Adrenal gland (tissue), 12 donors: Measurements from ENCODE around the gene UBE2J2. TPM values are rescaled to one million over a fixed set of nuclear protein-coding genes. Genes with fewer than 3 reads are reported as not detected.

Source experiments
- DNase-seq, 7 donors: peaks; one replicate each; pipeline ENCODE4 v3.0.0-alpha.2; 2019 to 2020
- H3K27ac ChIP-seq, 5 donors: fragments of 200-600 bp; sonication (generic) in 4 of 5; 1 replicate in 3 of 5; 2 replicates in 2 of 5; pipeline versions ENCODE4 v1.5.1 to v1.8.0; 2016 to 2020; ENCODE audit warnings: mild to moderate bottlenecking in 1 of 5
- H3K27me3 ChIP-seq: fragments of 200-600 bp; 2 replicates; pipeline ENCODE4 v1.8.0; 2021
- H3K36me3 ChIP-seq, 2 donors: fragments of 200-600 bp; replicated peaks in 1 of 2; 1 replicate in 1 of 2; 2 replicates in 1 of 2; pipeline versions ENCODE4 v1.5.1 to v1.8.0; 2018 to 2022
- H3K4me1 ChIP-seq, 2 donors: fragments of 200-600 bp; replicated peaks in 1 of 2; 1 replicate in 1 of 2; 2 replicates in 1 of 2; pipeline versions ENCODE4 v1.5.1 to v1.8.0; 2018 to 2021
- H3K4me3 ChIP-seq, 4 donors: fragments of 200-600 bp; sonication (generic) in 3 of 4; one replicate each; pipeline ENCODE4 v1.5.1; 2016 to 2018
- H3K9me3 ChIP-seq, 3 donors: fragments of 200-600 bp; sonication (generic) in 1 of 3; replicated peaks in 1 of 3; 1 replicate in 2 of 3; 2 replicates in 1 of 3; pipeline versions ENCODE4 v1.5.1 to v1.8.0; 2016 to 2021
- POLR2A ChIP-seq, 2 donors: fragments of 450-650 bp; IDR thresholded peaks; one replicate each; pipeline ENCODE4 v1.6.1; 2017; ENCODE audit warnings: antibody characterized with exemption in 2 of 2, mild to moderate bottlenecking in 2 of 2, moderate library complexity in 1 of 2
- WGBS, 4 donors: extraction: QIAGEN DNeasy Blood & Tissue Kit in 2 of 4; methylation state at CpG; one replicate each; pipeline versions ENCODE4 v1.1.5 to v1.1.7; 2013 to 2017; 5-methylcytosine and 5-hydroxymethylcytosine counted together
- intact Hi-C, 2 donors: fragments of 100-400 bp; cut with DNase I; formaldehyde crosslinking; loops; one replicate each; pipeline versions ENCODE4 v1.14.1 to v1.15.0; 2022 to 2023
- polyA plus RNA-seq, 3 donors: library from polyadenylated mRNA; stranded (reverse); fragments of 200-250 nt in 2 of 3; fragments of 350-450 nt in 1 of 3; fragmentation: Illumina TruSeq in 1 of 3; extraction: RNeasy Lipid Tissue Mini Kit (QIAGEN cat#74804) in 1 of 3; gene quantifications; one replicate each; pipeline ENCODE4 v1.2.3, GENCODE V29; 2013 to 2014
- total RNA-seq, 9 donors: library from RNA; depleted of rRNA in 4 of 9; stranded (reverse); fragments of >200 nt in 4 of 9; fragments of 120-200 nt in 1 of 9; fragmentation: NEBNext Ultra II Directional in 1 of 9; extraction: Animal tissue kit (Norgen Biotek cat#: 25700) in 1 of 9; gene quantifications; one replicate each; pipeline versions ENCODE4 v1.1.0 to v1.2.4, GENCODE V29; 2013 to 2023
- TF ChIP-seq, protein P1 (sequence below), 6 experiments: fragments of 450-650 bp in 4 of 6; fragments of 200-600 bp in 2 of 6; sonication (generic) in 1 of 6; IDR thresholded peaks; 1 replicate in 5 of 6; 2 replicates in 1 of 6; pipeline versions ENCODE4 v1.5.1 to v1.8.0; 2016 to 2021; ENCODE audit warnings: antibody characterized with exemption in 6 of 6, mild to moderate bottlenecking in 2 of 6, moderate library complexity in 1 of 6
- donor health status: healthy with polysubstance abuse.
- donor health status: Bipolar disorder and iron deficiency.
- donor health status: DM: yes; HTN: yes; CAD: no.
- donor health status: DM: no; HTN: no; CAD: no.
- donor health status: DM: no; HTN: no; CAD: no.
- donor health status: DM: yes; HTN: yes; CAD: no.

The UBE2J2 gene
- total and polyA plus RNA-seq, 12 donors = 30.1 to 74.4 (median 49.8) TPM

- Histone ChIP-seq H3K36me3 (peaks cover 0 to 67% of the 10 kb centered on the region in 2 donors), H3K27me3 (no peaks in the 10 kb centered on the region), H3K4me3 (no peak overlapping the region), H3K4me1 (no peaks in the 10 kb centered on the region), H3K27ac (no peak overlapping the region), H3K9me3 (no peaks in the 10 kb centered on the region)
- intact Hi-C loops = no loop called here
- TF ChIP-seq, protein P1, sequence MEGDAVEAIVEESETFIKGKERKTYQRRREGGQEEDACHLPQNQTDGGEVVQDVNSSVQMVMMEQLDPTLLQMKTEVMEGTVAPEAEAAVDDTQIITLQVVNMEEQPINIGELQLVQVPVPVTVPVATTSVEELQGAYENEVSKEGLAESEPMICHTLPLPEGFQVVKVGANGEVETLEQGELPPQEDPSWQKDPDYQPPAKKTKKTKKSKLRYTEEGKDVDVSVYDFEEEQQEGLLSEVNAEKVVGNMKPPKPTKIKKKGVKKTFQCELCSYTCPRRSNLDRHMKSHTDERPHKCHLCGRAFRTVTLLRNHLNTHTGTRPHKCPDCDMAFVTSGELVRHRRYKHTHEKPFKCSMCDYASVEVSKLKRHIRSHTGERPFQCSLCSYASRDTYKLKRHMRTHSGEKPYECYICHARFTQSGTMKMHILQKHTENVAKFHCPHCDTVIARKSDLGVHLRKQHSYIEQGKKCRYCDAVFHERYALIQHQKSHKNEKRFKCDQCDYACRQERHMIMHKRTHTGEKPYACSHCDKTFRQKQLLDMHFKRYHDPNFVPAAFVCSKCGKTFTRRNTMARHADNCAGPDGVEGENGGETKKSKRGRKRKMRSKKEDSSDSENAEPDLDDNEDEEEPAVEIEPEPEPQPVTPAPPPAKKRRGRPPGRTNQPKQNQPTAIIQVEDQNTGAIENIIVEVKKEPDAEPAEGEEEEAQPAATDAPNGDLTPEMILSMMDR (IDR thresholded peaks at IDR 0.05) = no peak
- no peak for TF ChIP-seq POLR2A (IDR thresholded peaks at IDR 0.05)
- DNase-seq = no peak
- WGBS, 4 donors = 91 to 97% (median 92%) methylated on average over 19 to 22 of the region's 22 CpGs
These were observed 14.6 kb downstream of the UBE2J2 start for GRCh38 chr1:1259119-1259488.

- TF ChIP-seq POLR2A (IDR thresholded peaks at IDR 0.05) = no peak
- TF ChIP-seq, protein P1 (IDR thresholded peaks at IDR 0.05) = no peak
- H3K27ac ChIP-seq = no peak overlapping the region
- H3K27me3 ChIP-seq = no peaks in the 10 kb centered on the region
- 88 to 91% (median 89%) methylated on average over 27 to 31 of the region's 31 CpGs for WGBS, 4 donors
- no peak overlapping the region for H3K4me3 ChIP-seq
- peaks cover 0 to 63% of the 10 kb centered on the region in 2 donors for H3K36me3 ChIP-seq
- H3K4me1 ChIP-seq = no peaks in the 10 kb centered on the region
- DNase-seq = no peak
- intact Hi-C loops = no loop called here
- no peaks in the 10 kb centered on the region for H3K9me3 ChIP-seq
These were observed 16.4 kb downstream of the UBE2J2 start for GRCh38 chr1:1256956-1257871.

DNA sequence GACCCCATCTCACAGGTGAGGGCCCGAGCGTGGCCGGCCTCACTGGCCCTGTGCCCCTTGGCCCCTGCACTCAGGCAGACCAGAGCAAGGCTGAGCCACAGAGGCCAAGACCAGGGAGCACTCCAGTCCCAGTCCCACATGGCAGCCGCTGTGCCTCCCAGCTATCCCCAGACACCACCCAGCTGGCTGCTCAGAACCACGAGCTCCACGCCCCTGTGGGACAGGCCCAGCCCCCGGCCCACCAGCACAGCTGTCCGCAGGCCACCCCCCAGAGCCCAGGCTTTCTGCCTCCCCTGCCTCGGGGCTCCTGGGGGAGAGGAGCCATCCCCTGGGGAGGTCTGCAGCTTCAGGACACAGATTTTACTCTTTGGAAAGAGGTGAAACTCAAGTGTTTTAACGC, 18.0 kb downstream of the UBE2J2 start:
- peaks cover 0 to 57% of the 10 kb centered on the region in 2 donors for H3K36me3 ChIP-seq
- intact Hi-C loops = no loop called here

GRCh38 chr1:1255078-1255477, 18.6 kb downstream of the UBE2J2 start:
- WGBS, 4 donors = 94 to 96% (median 94%) methylated on average over 14 to 26 of the region's 26 CpGs
- H3K36me3 ChIP-seq = peaks cover 0 to 57% of the 10 kb centered on the region in 2 donors
- H3K27me3 ChIP-seq = no peaks in the 10 kb centered on the region
- DNase-seq = no peak
- H3K9me3 ChIP-seq = no peaks in the 10 kb centered on the region
- intact Hi-C loops = no loop called here
- H3K4me1 ChIP-seq = no peaks in the 10 kb centered on the region
- no peak overlapping the region for H3K27ac ChIP-seq
- TF ChIP-seq POLR2A (IDR thresholded peaks at IDR 0.05) = no peak
- H3K4me3 ChIP-seq = no peak overlapping the region

More for the DNA sequence above, 18.0 kb downstream of the UBE2J2 start:
- no peak overlapping the region for H3K27ac ChIP-seq
- H3K4me3 ChIP-seq = no peak overlapping the region
- TF ChIP-seq, protein P1 (IDR thresholded peaks at IDR 0.05) = no peak
- no peak for TF ChIP-seq POLR2A (IDR thresholded peaks at IDR 0.05)
- no peaks in the 10 kb centered on the region for H3K27me3 ChIP-seq
- WGBS, 4 donors = 91 to 100% (median 94%) methylated on average over 3 to 10 of the region's 10 CpGs
- no peaks in the 10 kb centered on the region for H3K4me1 ChIP-seq
- DNase-seq = no peak
- no peaks in the 10 kb centered on the region for H3K9me3 ChIP-seq

DNA sequence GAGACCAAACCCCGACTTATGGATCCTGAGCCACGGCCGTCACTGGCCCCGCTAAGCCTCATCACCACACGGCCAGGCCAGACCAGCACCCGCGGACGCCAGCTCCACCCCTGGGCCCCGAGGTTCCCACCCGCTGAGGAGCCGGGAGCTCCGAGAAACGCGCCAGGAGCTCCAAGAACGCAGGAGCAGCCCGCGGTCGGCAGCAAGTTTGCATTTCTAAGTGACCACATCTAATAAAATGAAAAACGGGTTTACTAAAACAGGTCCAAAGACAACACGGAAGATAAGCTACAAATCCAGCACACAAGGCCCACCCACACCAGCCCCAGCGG, 19.0 kb downstream of the UBE2J2 start:
- Histone ChIP-seq H3K4me1 (no peaks in the 10 kb centered on the region), H3K27ac (no peak overlapping the region), H3K27me3 (no peaks in the 10 kb centered on the region), H3K4me3 (no peak overlapping the region), H3K9me3 (no peaks in the 10 kb centered on the region), H3K36me3 (peaks cover 0 to 55% of the 10 kb centered on the region in 2 donors)
- TF ChIP-seq, protein P1 (IDR thresholded peaks at IDR 0.05) = no peak
- TF ChIP-seq POLR2A (IDR thresholded peaks at IDR 0.05) = no peak
- WGBS, 4 donors = 79 to 89% (median 86%) methylated on average over 10 to 21 of the region's 21 CpGs
- DNase-seq = no peak
- intact Hi-C loops = no loop called here
